GM23338 (cell line): ENCODE results near the gene IL1B. TPM values are rescaled to one million over a fixed set of nuclear protein-coding genes. Genes with fewer than 3 reads are reported as not detected.

ENCODE experiments used
- ATAC-seq: fragments of 200-7000 bp; cut with Tn5 transposase; 3 replicates; pipeline ENCODE4 v1.9.1; 2020
- DNase-seq: peaks from one replicate; pipeline ENCODE4 v3.0.0-alpha.2; 2015; ENCODE audit warnings: low spot score
- H2AFZ ChIP-seq: fragments of 200-600 bp; sonication (generic); 2 replicates; pipeline ENCODE4 v1.8.0; 2016; ENCODE audit warnings: antibody characterized with exemption, mild to moderate bottlenecking, moderate library complexity
- H3F3A ChIP-seq: fragments of 200-600 bp; sonication (generic); replicated peaks from 2 replicates; pipeline ENCODE4 v1.8.0; 2017; ENCODE audit warnings: antibody characterized with exemption, mixed run types, low read depth
- H3K27ac ChIP-seq: fragments of 200-600 bp; sonication (generic); 2 replicates; pipeline ENCODE4 v1.6.1; 2016; ENCODE audit warnings: low read depth
- H3K27me3 ChIP-seq: fragments of 200-600 bp; sonication (generic); 2 replicates; pipeline ENCODE4 v1.8.0; 2016; ENCODE audit warnings: mild to moderate bottlenecking, mixed run types, moderate library complexity; ENCODE audit not compliant: insufficient read depth
- H3K36me3 ChIP-seq: fragments of 200-600 bp; sonication (generic); 2 replicates; pipeline ENCODE4 v1.8.0; 2016; ENCODE audit warnings: mild to moderate bottlenecking; ENCODE audit not compliant: insufficient read depth
- H3K4me1 ChIP-seq: fragments of 200-600 bp; sonication (generic); 2 replicates; pipeline ENCODE4 v1.8.0; 2016; ENCODE audit warnings: mild to moderate bottlenecking, moderate library complexity; ENCODE audit not compliant: insufficient read depth
- H3K4me2 ChIP-seq: fragments of 200-600 bp; sonication (generic); 2 replicates; pipeline ENCODE4 v1.7.1; 2017; ENCODE audit warnings: mixed run types
- H3K4me3 ChIP-seq: fragments of 200-600 bp; sonication (generic); 2 replicates; pipeline ENCODE4 v1.6.1; 2016; ENCODE audit warnings: mixed run types
- H3K79me2 ChIP-seq: fragments of 200-600 bp; sonication (generic); replicated peaks from 2 replicates; pipeline ENCODE4 v1.8.0; 2017; ENCODE audit warnings: mild to moderate bottlenecking; ENCODE audit not compliant: insufficient read depth
- H3K9me2 ChIP-seq: fragments of 200-600 bp; sonication (generic); 2 replicates; pipeline ENCODE4 v1.8.0; 2017; ENCODE audit not compliant: insufficient read depth
- H4K20me1 ChIP-seq: fragments of 200-600 bp; sonication (generic); replicated peaks from 2 replicates; pipeline ENCODE4 v1.8.0; 2017; ENCODE audit warnings: mild to moderate bottlenecking; ENCODE audit not compliant: insufficient read depth
- H3K27ac Mint-ChIP-seq: 2 replicates; pipeline ENCODE4 v1.8.0; 2020; ENCODE audit warnings: inconsistent platforms, mild to moderate bottlenecking, moderate library complexity, mixed read lengths
- H3K27me3 Mint-ChIP-seq: 3 replicates; pipeline ENCODE4 v1.8.0; 2022; ENCODE audit warnings: low read depth, mild to moderate bottlenecking, moderate library complexity, mixed read lengths, inconsistent platforms; ENCODE audit not compliant: insufficient read depth, poor library complexity
- H3K36me3 Mint-ChIP-seq: 3 replicates; pipeline ENCODE4 v1.8.0; 2021; ENCODE audit warnings: low read depth, mild to moderate bottlenecking, inconsistent platforms, moderate library complexity, mixed read lengths
- H3K4me1 Mint-ChIP-seq: 3 replicates; pipeline ENCODE4 v1.8.0; 2020; ENCODE audit warnings: mild to moderate bottlenecking, inconsistent platforms, mixed read lengths
- H3K4me3 Mint-ChIP-seq: 3 replicates; pipeline ENCODE4 v1.8.0; 2021; ENCODE audit warnings: moderate library complexity, mild to moderate bottlenecking, inconsistent platforms, mixed read lengths
- H3K9me3 Mint-ChIP-seq: 3 replicates; pipeline ENCODE4 v1.8.0; 2020; ENCODE audit warnings: moderate library complexity, mild to moderate bottlenecking, inconsistent platforms, mixed read lengths
- CREB1 ChIP-seq: fragments of 250-450 bp; sonication (Bioruptor Pico); IDR thresholded peaks from 2 replicates; pipeline ENCODE4 v1.5.0; 2020; ENCODE audit warnings: low read depth, mild to moderate bottlenecking, moderate library complexity
- CTCF ChIP-seq, 2 experiments: fragments of 200-600 bp in 1 of 2; sonication (generic) in 1 of 2; conservative IDR thresholded peaks; 2 replicates each; pipeline versions ENCODE4 v1.5.1 to v1.6.1; 2016 to 2017; ENCODE audit warnings: antibody characterized with exemption in 2 of 2, low read depth in 2 of 2, mild to moderate bottlenecking in 2 of 2, moderate library complexity in 1 of 2
- ETS1 ChIP-seq: IDR thresholded peaks from 2 replicates; pipeline ENCODE4 v1.6.1; 2016; ENCODE audit warnings: antibody characterized with exemption
- EZH2 ChIP-seq: fragments of 200-600 bp; sonication (generic); IDR thresholded peaks from one replicate; pipeline ENCODE4 v1.8.0; 2017; ENCODE audit warnings: antibody characterized with exemption, mild to moderate bottlenecking, low read depth; ENCODE audit not compliant: unreplicated experiment
- EZH2phosphoT487 ChIP-seq: fragments of 200-600 bp; sonication (generic); IDR thresholded peaks from one replicate; pipeline ENCODE4 v1.8.1; 2018; ENCODE audit warnings: antibody characterized with exemption; ENCODE audit not compliant: unreplicated experiment
- JUNB ChIP-seq: IDR thresholded peaks from one replicate; pipeline ENCODE4 v1.6.1; 2016; ENCODE audit warnings: antibody characterized with exemption; ENCODE audit not compliant: unreplicated experiment
- NANOG ChIP-seq: IDR thresholded peaks from 2 replicates; pipeline ENCODE4 v1.6.1; 2016; ENCODE audit warnings: antibody characterized with exemption, borderline replicate concordance
- POLR2AphosphoS5 ChIP-seq: IDR thresholded peaks from 2 replicates; pipeline ENCODE4 v1.6.1; 2016; ENCODE audit warnings: antibody characterized with exemption, low read depth
- REST ChIP-seq: IDR thresholded peaks from one replicate; pipeline ENCODE4 v1.6.1; 2018; ENCODE audit warnings: antibody characterized with exemption; ENCODE audit not compliant: unreplicated experiment
- STAT1 ChIP-seq: IDR thresholded peaks from one replicate; pipeline ENCODE4 v1.6.1; 2016; ENCODE audit warnings: antibody characterized with exemption; ENCODE audit not compliant: unreplicated experiment
- ZNF114 ChIP-seq: fragments of 250-450 bp; sonication (Bioruptor Pico); IDR thresholded peaks from 2 replicates; pipeline ENCODE4 v1.5.0; 2020; ENCODE audit warnings: mild to moderate bottlenecking, moderate library complexity
- ZNF331 ChIP-seq: fragments of 250-450 bp; sonication (Bioruptor Pico); IDR thresholded peaks from 2 replicates; pipeline ENCODE4 v1.5.0; 2020; ENCODE audit warnings: low read depth, mild to moderate bottlenecking, moderate library complexity
- ZNF462 ChIP-seq: fragments of 250-450 bp; sonication (Bioruptor Pico); IDR thresholded peaks from 2 replicates; pipeline ENCODE4 v1.5.0; 2020; ENCODE audit warnings: mild to moderate bottlenecking, moderate library complexity
- polyA plus RNA-seq: library from polyadenylated mRNA; unstranded; fragments of >200 nt; fragmentation: Nextera tagmentation; extraction: Ambion mirVana; gene quantifications from 2 replicates; pipeline ENCODE4 v1.2.1, GENCODE V29; 2016
- total RNA-seq: library from RNA; depleted of rRNA; stranded (reverse); fragments of >200 nt; shearing (Covaris generic); gene quantifications from 2 replicates; pipeline ENCODE4 v1.2.3, GENCODE V29; 2014

The IL1B gene
- total and polyA plus RNA-seq, 2 experiments from 2014 or later, result not detected

- Histone ChIP-seq H2AFZ (no peak overlapping the region), H3K4me1 (peaks cover 11% of the 10 kb centered on the region), H4K20me1 (no peaks in the 10 kb centered on the region), H3K4me2 (no peak overlapping the region), H3K27me3 (no peaks in the 10 kb centered on the region), H3K9me2 (no peaks in the 10 kb centered on the region; the same call in 1 of the 2 replicates), H3F3A (no peaks in the 10 kb centered on the region), H3K36me3 (peaks cover 6% of the 10 kb centered on the region; the same call in 1 of the 2 replicates), H3K4me3 (no peak overlapping the region), H3K79me2 (no peaks in the 10 kb centered on the region), H3K27ac (no peak overlapping the region)
- TF ChIP-seq STAT1 (no peak), CTCF (conservative IDR thresholded peaks at IDR 0.05; ENCODE audit: low read depth in 2 of 2) (no peak), NANOG (no peak), ZNF462 (no peak), ZNF114 (CRISPR knock-in tag) (no peak), REST (no peak), CREB1 (CRISPR knock-in tag) (no peak), EZH2phosphoT487 (no peak), EZH2 (no peak), ETS1 (no peak), JUNB (no peak), ZNF331 (no peak), POLR2AphosphoS5 (no peak)
- no peak for ATAC-seq
- Mint-ChIP-seq H3K4me3 (no peak overlapping the region), H3K27me3 (peaks cover 3% of the 10 kb centered on the region), H3K4me1 (peaks cover 10% of the 10 kb centered on the region), H3K9me3 (peaks cover 24% of the 10 kb centered on the region), H3K36me3 (peaks cover 15% of the 10 kb centered on the region), H3K27ac (no peak overlapping the region)
- no peak for DNase-seq
These were observed 32.8 kb upstream of the IL1B start for GRCh38 chr2:112869258-112869842.
